Mesothelial cell of epicardium (in vitro differentiated cells): Measurements from ENCODE around the gene ALK. TPM values are rescaled to one million over a fixed set of nuclear protein-coding genes. Genes with fewer than 3 reads are reported as not detected.

ENCODE experiments used
- DNase-seq, 2 experiments: peaks; one replicate each; pipeline ENCODE4 v3.0.0; 2021; ENCODE audit warnings: low spot score in 2 of 2; ENCODE audit not compliant: unreplicated experiment in 2 of 2
- H3K27ac Mint-ChIP-seq: 2 replicates; pipeline ENCODE4 v1.8.0; 2021; ENCODE audit warnings: mixed read lengths
- H3K27me3 Mint-ChIP-seq: 2 replicates; pipeline ENCODE4 v1.8.0; 2021; ENCODE audit warnings: low read depth, mixed read lengths
- H3K36me3 Mint-ChIP-seq: 2 replicates; pipeline ENCODE4 v1.8.0; 2021; ENCODE audit warnings: mixed read lengths
- H3K4me1 Mint-ChIP-seq: 2 replicates; pipeline ENCODE4 v1.8.0; 2021; ENCODE audit warnings: mixed read lengths
- H3K4me3 Mint-ChIP-seq: 2 replicates; pipeline ENCODE4 v1.8.0; 2021; ENCODE audit warnings: mild to moderate bottlenecking, moderate library complexity, mixed read lengths
- H3K9me3 Mint-ChIP-seq: 2 replicates; pipeline ENCODE4 v1.8.0; 2021; ENCODE audit warnings: mixed read lengths
- total RNA-seq: library from RNA; stranded (reverse); gene quantifications from 3 replicates; pipeline ENCODE4 v1.2.1, GENCODE V29; 2021
- TF ChIP-seq, protein P1 (sequence below): fragments of 200-600 bp; sonication (generic); IDR thresholded peaks from one replicate; pipeline ENCODE4 v1.5.0; 2021; ENCODE audit warnings: antibody characterized with exemption; ENCODE audit not compliant: unreplicated experiment

ALK gene
- total RNA-seq, 1 donor from 2014 or later = 0.13 TPM

GRCh38 chr2:29448096-29448688, 473.2 kb downstream of the ALK start:
- no peak for DNase-seq
- Mint-ChIP-seq H3K4me1 (no peaks in the 10 kb centered on the region), H3K27me3 (no peaks in the 10 kb centered on the region), H3K4me3 (no peak overlapping the region), H3K9me3 (no peaks in the 10 kb centered on the region), H3K36me3 (no peaks in the 10 kb centered on the region), H3K27ac (no peak overlapping the region)
- TF ChIP-seq, protein P1, sequence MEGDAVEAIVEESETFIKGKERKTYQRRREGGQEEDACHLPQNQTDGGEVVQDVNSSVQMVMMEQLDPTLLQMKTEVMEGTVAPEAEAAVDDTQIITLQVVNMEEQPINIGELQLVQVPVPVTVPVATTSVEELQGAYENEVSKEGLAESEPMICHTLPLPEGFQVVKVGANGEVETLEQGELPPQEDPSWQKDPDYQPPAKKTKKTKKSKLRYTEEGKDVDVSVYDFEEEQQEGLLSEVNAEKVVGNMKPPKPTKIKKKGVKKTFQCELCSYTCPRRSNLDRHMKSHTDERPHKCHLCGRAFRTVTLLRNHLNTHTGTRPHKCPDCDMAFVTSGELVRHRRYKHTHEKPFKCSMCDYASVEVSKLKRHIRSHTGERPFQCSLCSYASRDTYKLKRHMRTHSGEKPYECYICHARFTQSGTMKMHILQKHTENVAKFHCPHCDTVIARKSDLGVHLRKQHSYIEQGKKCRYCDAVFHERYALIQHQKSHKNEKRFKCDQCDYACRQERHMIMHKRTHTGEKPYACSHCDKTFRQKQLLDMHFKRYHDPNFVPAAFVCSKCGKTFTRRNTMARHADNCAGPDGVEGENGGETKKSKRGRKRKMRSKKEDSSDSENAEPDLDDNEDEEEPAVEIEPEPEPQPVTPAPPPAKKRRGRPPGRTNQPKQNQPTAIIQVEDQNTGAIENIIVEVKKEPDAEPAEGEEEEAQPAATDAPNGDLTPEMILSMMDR = no peak

GRCh38 chr2:29447513-29447912, 473.9 kb downstream of the ALK start:
- TF ChIP-seq, protein P1 = no peak
- no peak for DNase-seq
- H3K4me3 Mint-ChIP-seq = no peak overlapping the region
- no peaks in the 10 kb centered on the region for H3K36me3 Mint-ChIP-seq
- no peaks in the 10 kb centered on the region for H3K9me3 Mint-ChIP-seq
- no peak overlapping the region for H3K27ac Mint-ChIP-seq
- no peaks in the 10 kb centered on the region for H3K4me1 Mint-ChIP-seq
- H3K27me3 Mint-ChIP-seq = peaks cover 2% of the 10 kb centered on the region

DNA sequence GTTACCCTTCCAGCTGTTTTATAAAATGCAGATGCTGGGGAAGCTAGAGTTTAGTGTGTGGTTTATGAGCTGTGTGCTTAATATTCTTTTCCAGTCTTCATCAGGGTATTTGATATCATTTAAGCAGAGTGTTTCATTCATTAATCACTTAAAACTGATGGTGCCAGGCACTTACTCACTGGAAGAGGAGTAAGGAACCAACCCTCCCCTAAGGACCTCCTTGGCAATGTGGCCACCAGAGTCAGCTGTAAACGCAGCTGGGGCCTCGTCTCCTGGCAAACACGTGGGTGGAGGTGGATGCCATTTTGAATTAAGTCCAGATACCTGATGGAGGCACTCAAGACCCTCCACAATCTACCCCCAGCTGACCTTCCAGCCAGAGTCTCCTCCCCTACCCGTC, 474.5 kb downstream of the ALK start:
- H3K36me3 Mint-ChIP-seq = no peaks in the 10 kb centered on the region
- no peak for DNase-seq
- H3K4me3 Mint-ChIP-seq = no peak overlapping the region
- TF ChIP-seq, protein P1 = no peak
- H3K27ac Mint-ChIP-seq = no peak overlapping the region
- peaks cover 2% of the 10 kb centered on the region for H3K27me3 Mint-ChIP-seq
- H3K9me3 Mint-ChIP-seq = no peaks in the 10 kb centered on the region
- H3K4me1 Mint-ChIP-seq = no peaks in the 10 kb centered on the region

DNA sequence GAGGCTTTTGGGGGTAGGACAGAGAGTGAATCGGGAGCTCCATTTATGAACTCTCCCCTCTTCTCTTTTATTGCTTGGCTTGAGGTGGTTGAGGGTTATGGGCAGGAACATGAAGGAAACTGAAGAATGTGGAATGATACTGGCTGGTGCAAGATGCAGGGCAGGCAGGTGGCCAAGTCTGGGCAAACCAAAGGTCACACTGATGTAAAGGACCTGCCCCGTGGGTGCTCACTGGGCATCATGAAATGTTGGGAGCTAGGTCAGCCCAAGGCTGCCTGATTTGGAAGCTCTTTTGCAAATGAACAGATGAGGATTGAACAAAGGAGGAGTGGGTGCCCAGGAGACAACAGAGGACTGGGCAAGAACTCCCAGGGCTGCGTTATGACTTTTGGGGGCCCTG, 477.2 kb downstream of the ALK start:
- Mint-ChIP-seq H3K36me3 (no peaks in the 10 kb centered on the region), H3K27me3 (peaks cover 2% of the 10 kb centered on the region), H3K4me3 (no peak overlapping the region), H3K27ac (no peak overlapping the region), H3K4me1 (no peaks in the 10 kb centered on the region), H3K9me3 (no peaks in the 10 kb centered on the region)
- DNase-seq = no peak
- TF ChIP-seq, protein P1 = no peak

DNA sequence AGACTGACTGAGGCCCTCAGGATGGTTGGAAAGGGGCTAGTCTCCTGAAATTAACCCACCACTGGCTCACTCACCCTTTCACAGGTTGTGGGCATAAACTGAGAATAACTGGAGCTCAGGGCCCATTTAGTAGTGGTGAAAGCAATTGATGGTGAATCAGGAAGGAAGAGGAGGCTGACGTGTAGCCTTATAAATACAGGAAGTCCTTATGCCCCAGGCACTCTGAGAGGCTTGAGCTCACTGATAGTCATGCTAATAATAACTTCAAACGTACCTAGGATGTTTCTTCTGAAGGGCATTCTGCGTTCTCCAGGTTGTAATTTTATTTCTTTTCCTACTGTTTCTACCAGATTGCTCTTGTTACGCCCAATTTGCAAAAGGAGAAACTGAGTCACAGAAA, 477.8 kb downstream of the ALK start:
- H3K9me3 Mint-ChIP-seq = no peaks in the 10 kb centered on the region
- peaks cover 2% of the 10 kb centered on the region for H3K27me3 Mint-ChIP-seq
- H3K36me3 Mint-ChIP-seq = no peaks in the 10 kb centered on the region
- H3K27ac Mint-ChIP-seq = no peak overlapping the region
- TF ChIP-seq, protein P1 = no peak
- no peak overlapping the region for H3K4me3 Mint-ChIP-seq
- no peak for DNase-seq
- no peaks in the 10 kb centered on the region for H3K4me1 Mint-ChIP-seq

- Mint-ChIP-seq H3K36me3 (no peaks in the 10 kb centered on the region), H3K27ac (no peak overlapping the region), H3K27me3 (peaks cover 2% of the 10 kb centered on the region), H3K9me3 (no peaks in the 10 kb centered on the region), H3K4me1 (no peaks in the 10 kb centered on the region), H3K4me3 (no peak overlapping the region)
- no peak for DNase-seq
- TF ChIP-seq, protein P1 = no peak
Measured at GRCh38 chr2:29443151-29443550, 478.2 kb downstream of the ALK start.
